ENCODE measurements around the gene TBPL1. TPM values are rescaled to one million over a fixed set of nuclear protein-coding genes. Genes with fewer than 3 reads are reported as not detected.

The TBPL1 gene
- total and polyA plus RNA-seq, 9 of the 15 experiments (the other 6 are each of a cell fraction or from before 2014, with no cell fraction given), result 78.1 to 152 (median 107) TPM

DNA sequence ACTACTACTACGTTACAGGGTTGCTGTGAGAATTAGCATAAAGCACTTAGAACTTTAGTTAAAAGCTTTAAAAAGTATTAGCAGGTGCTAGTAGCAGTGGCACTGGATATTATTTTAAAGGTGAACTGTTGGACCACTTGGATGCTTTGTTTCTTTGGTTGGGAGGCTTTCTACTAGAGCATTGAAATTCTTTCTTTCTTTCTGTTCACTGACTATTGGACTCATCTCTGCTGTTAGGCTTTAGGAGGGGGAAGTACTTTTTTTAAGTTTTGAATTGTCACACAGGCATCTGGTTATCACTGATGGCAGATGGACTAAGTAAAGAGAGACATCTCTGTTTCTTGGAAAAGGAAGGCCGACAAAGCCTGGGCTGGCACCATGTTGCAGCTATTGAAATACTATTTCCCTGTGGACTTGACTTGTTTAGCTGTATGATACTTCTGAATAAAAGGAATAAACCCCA, 4.8 kb downstream of the TBPL1 start (continued):
- TF ChIP-seq, protein P1, sequence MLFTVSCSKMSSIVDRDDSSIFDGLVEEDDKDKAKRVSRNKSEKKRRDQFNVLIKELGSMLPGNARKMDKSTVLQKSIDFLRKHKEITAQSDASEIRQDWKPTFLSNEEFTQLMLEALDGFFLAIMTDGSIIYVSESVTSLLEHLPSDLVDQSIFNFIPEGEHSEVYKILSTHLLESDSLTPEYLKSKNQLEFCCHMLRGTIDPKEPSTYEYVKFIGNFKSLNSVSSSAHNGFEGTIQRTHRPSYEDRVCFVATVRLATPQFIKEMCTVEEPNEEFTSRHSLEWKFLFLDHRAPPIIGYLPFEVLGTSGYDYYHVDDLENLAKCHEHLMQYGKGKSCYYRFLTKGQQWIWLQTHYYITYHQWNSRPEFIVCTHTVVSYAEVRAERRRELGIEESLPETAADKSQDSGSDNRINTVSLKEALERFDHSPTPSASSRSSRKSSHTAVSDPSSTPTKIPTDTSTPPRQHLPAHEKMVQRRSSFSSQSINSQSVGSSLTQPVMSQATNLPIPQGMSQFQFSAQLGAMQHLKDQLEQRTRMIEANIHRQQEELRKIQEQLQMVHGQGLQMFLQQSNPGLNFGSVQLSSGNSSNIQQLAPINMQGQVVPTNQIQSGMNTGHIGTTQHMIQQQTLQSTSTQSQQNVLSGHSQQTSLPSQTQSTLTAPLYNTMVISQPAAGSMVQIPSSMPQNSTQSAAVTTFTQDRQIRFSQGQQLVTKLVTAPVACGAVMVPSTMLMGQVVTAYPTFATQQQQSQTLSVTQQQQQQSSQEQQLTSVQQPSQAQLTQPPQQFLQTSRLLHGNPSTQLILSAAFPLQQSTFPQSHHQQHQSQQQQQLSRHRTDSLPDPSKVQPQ (CRISPR knock-in tag; IDR thresholded peaks at IDR 0.05; ENCODE audit: borderline replicate concordance), result no peak
- peak; percentile 100 for TF ChIP-seq STAT5A (IDR thresholded peaks at IDR 0.05; ENCODE audit: borderline replicate concordance, low read length)
- TF ChIP-seq SMARCA4 (IDR thresholded peaks at IDR 0.05), result peak; percentile 98
- no peak for TF ChIP-seq ZNF253 (CRISPR knock-in tag; conservative IDR thresholded peaks at IDR 0.05)
- TF ChIP-seq, protein P2, sequence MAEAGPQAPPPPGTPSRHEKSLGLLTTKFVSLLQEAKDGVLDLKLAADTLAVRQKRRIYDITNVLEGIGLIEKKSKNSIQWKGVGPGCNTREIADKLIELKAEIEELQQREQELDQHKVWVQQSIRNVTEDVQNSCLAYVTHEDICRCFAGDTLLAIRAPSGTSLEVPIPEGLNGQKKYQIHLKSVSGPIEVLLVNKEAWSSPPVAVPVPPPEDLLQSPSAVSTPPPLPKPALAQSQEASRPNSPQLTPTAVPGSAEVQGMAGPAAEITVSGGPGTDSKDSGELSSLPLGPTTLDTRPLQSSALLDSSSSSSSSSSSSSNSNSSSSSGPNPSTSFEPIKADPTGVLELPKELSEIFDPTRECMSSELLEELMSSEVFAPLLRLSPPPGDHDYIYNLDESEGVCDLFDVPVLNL (CRISPR knock-in tag; IDR thresholded peaks at IDR 0.05; ENCODE audit: low read depth), result no peak
- no peak for TF ChIP-seq CBX8 (IDR thresholded peaks at IDR 0.05; ENCODE audit: borderline replicate concordance, extremely low read depth, low read depth, low read length, poor library complexity, severe bottlenecking)
- TF ChIP-seq MYC (IDR thresholded peaks at IDR 0.05; ENCODE audit: low read depth, low read length), result peak; percentile 75; the same call in 1 of the 2 replicates
- no peak for TF ChIP-seq MYC (CRISPR knock-in tag; IDR thresholded peaks at IDR 0.05; ENCODE audit: borderline replicate concordance, low read depth)
- no peak for TF ChIP-seq BMI1 (IDR thresholded peaks at IDR 0.05; ENCODE audit: low read length)
- TF ChIP-seq EZH2 (IDR thresholded peaks at IDR 0.05; ENCODE audit: borderline replicate concordance, low read depth, low read length), result no peak
- TF ChIP-seq, protein P3, sequence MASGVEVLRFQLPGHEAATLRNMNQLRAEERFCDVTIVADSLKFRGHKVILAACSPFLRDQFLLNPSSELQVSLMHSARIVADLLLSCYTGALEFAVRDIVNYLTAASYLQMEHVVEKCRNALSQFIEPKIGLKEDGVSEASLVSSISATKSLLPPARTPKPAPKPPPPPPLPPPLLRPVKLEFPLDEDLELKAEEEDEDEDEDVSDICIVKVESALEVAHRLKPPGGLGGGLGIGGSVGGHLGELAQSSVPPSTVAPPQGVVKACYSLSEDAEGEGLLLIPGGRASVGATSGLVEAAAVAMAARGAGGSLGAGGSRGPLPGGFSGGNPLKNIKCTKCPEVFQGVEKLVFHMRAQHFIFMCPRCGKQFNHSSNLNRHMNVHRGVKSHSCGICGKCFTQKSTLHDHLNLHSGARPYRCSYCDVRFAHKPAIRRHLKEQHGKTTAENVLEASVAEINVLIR (CRISPR knock-in tag; IDR thresholded peaks at IDR 0.05), result no peak
- TF ChIP-seq ETS2 (tag; IDR thresholded peaks at IDR 0.05; ENCODE audit: borderline replicate concordance, poor library complexity, severe bottlenecking), result no peak
- TF ChIP-seq ZNF133 (CRISPR knock-in tag; IDR thresholded peaks at IDR 0.05), result no peak
- TF ChIP-seq, protein P4, sequence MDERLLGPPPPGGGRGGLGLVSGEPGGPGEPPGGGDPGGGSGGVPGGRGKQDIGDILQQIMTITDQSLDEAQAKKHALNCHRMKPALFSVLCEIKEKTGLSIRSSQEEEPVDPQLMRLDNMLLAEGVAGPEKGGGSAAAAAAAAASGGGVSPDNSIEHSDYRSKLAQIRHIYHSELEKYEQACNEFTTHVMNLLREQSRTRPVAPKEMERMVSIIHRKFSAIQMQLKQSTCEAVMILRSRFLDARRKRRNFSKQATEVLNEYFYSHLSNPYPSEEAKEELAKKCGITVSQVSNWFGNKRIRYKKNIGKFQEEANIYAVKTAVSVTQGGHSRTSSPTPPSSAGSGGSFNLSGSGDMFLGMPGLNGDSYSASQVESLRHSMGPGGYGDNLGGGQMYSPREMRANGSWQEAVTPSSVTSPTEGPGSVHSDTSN (CRISPR knock-in tag; IDR thresholded peaks at IDR 0.05; ENCODE audit: low read depth), result no peak
- TF ChIP-seq, protein P4 (tag; conservative IDR thresholded peaks at IDR 0.05; ENCODE audit: low read depth), result no peak
- TF ChIP-seq, protein P5, sequence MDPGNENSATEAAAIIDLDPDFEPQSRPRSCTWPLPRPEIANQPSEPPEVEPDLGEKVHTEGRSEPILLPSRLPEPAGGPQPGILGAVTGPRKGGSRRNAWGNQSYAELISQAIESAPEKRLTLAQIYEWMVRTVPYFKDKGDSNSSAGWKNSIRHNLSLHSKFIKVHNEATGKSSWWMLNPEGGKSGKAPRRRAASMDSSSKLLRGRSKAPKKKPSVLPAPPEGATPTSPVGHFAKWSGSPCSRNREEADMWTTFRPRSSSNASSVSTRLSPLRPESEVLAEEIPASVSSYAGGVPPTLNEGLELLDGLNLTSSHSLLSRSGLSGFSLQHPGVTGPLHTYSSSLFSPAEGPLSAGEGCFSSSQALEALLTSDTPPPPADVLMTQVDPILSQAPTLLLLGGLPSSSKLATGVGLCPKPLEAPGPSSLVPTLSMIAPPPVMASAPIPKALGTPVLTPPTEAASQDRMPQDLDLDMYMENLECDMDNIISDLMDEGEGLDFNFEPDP (CRISPR knock-in tag; IDR thresholded peaks at IDR 0.05), result no peak
- no peak for TF ChIP-seq PYGO2 (tag; IDR thresholded peaks at IDR 0.05)
- TF ChIP-seq HDAC3 (IDR thresholded peaks at IDR 0.05; ENCODE audit: borderline replicate concordance, partially characterized antibody), result peak; percentile 85

Measured in K562 (cell line).